Fibroblast of skin of right quadriceps (primary cell): ENCODE data around the gene FLNA.
A peak's percentile ranks its signal among the peaks of the same experiment; 100 is the strongest.
"Not testable (repeated sequence)": the region's sequence is repeated elsewhere in the genome, so short reads cannot be mapped to it uniquely, and the experiment has no call there.

Experiments used
- DNase-seq: peaks from one replicate; pipeline ENCODE4 v3.0.0-alpha.2; 2013

Gene FLNA

DNA sequence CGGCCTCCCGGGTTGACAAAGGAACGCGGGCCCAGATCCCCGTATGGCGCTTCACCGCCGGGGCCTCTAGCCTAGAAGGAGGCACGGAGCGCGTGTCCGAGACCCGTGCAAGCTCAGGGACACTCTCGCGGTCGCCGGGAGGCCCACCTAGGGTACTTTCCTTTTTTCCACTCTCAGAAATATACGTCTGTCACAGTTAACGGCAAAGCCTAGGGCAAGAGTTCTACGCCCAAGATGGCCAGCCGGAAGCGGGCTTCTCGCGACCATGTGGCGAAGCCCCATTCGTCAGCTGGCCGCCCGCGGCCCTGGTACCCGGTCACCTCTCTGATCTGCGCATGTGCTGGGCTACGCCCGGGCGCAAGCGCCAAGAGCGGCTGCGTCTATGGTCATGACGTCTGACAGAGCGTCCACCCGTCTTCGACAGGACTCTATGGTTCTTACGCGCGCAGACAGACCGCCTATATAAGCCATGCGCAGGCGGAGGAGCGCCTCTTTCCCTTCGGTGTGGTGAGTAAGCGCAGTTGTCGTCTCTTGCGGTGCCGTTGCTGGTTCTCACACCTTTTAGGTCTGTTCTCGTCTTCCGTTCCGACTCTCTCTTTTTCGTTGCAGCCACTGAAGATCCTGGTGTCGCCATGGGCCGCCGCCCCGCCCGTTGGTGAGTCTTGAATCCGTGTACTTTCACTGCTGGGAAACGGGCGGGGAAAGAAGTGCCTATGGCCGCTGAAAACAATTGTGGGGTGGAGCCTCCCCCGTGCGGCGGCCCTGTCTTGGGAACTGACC is 23.6 kb upstream of the FLNA start, which contains the start of gene RPL10:
RPL10 (plus strand) TSS at position 490 of the 780 bp plus-strand sequence; CDS start at position 633, 143 bp downstream.
- DNase-seq, result peak; percentile 97

DNA sequence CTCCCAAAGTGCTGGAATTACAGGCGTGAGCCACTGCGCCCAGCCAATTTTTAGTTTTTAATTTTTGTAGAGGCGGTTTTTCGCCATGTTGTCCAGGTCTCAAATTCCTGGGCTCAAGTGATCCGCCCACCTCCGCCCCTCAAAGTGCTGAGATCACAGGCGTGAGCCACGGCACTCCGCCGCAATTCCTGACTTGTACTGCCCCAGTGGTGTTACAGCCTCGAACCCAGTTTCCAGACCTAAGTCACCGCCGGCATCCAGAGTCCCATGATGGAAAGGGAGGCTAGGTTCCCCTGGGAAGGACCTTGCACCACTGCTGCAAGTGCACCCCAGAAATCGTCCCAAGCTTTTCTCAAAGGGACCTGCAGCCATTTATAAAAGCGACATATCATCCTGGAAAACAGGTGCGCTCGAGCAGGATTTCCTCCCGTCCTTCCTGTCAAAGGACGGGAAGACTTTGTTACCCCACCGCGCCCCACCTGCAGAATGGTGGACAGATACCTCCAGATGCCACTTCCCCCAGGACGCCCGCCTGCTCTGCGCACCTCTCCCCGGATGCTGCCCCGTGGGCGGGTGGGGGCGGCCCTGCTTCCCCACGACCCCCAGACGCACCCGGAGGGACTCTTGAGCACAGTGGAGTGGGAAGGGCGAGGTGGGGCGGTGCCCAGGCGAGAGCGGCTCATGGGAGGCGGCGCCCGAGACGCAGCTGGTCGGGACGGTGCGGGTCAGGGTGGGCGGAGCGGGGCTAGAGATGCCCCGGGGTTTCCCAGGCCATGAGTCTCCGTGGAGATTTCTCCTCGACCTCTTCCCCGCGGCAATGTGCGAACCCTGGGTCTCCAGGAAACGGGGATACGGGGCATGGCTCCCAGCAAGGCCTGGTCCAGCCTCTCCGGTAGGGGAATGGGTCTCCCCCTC is 22.8 kb upstream of the FLNA start:
- peak; percentile 60 for DNase-seq

DNA sequence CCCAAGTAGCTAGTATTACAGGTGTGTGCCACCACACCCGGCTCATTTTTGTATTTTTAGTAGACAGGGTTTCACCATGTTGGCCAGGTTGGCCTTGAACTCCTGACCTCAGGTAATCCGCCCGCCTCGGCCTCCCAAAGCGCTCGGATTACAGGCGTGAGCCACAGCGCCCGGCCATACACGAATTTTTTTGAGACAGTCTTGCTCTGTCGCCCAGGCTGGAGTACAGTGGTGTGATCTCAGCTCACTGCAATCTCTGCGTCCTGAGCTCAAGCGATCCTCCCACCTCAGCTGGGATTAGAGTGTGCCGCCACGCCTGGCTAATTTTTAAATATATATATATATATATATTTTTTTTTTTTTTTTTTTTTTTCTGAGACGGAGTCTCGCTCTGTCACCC is 21.9 kb upstream of the FLNA start:
- not testable (repeated sequence) for DNase-seq

DNA sequence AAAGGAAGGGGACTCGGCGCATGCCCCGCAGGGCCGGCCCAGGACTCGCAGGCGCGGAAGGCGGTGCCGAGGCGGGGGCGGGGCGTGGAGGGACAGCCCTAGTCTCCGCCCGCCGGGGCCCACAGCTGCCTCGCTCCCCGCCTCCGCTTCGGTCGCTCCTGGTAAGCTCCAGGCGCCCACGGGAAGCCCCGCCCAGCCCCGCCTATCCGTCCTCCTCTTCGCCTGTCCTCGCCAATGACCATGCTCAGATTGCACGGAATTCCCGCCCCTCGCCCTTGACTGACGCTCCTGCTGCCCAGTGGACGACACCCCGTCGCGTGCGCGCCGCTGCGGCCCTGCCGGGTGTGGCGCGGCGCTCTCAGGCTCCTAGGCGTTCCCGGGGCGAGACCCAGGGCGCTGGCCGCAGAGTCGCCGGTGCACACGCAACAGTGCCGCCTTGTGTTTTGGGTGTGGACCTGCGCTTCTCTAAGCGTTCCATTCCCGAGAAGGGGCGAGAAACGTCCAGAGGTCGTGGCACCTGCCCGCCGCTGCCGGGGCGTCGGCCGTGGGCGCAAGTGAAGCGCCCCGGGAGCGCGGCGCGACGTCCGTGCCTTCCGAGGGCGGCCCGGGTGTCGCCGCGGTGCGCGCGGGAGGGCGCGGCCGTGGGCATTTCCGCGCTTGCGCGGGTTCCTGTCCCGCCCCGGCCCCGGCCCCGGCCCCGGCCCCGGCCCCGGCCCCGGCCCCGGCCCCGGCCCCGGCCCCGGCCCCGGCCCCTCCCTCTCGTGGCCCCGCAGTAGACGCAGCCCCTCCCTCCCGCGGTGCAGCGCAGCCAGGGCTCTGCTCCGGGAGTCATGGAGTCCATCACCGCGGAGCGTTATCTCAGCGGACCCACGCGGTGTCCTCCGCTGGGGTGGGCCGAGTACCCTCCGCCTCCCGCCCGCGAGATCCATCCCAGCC is 15.6 kb upstream of the FLNA start:
- not testable (repeated sequence) for DNase-seq

DNA sequence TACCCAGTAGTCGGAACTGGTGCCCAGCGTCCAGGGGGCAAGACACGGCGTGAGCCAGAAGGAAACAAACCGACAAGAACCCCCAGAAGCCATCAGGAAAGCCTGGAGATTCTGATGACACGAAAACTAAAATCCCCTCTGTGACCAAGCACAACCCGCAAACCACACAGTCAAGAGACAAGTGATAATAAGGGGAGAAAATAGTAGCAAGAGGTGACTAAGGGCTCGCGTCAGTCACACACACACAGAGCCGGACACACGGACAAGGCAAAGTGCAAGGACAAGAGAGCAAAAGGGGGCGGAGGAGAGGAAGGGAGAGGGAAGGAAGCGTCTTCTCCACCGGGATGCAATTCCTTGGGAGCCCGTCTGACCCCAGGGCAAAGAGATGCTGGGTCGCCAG is 14.2 kb upstream of the FLNA start:
- not testable (repeated sequence) for DNase-seq

DNA sequence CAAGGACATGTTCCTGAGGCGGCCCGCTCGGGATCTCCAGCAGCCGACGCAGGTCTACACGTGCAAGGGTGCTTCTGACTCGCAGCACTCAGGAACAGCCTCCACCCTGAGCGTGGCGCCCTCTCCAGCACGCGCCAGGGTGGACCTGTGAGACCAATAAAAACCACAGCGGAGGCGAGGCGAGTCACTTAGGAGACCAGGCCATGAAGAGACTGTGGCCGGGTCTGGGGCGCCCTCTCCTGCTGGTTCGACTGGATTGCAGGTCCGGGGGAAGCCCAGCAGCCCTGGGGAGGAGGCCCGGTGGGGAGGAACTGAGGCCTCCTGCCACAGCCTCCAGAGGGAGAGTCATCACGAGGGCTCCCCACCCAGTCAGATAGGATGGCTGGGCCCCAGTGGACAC is 13.7 kb upstream of the FLNA start:
- DNase-seq, result not testable (repeated sequence)

DNA sequence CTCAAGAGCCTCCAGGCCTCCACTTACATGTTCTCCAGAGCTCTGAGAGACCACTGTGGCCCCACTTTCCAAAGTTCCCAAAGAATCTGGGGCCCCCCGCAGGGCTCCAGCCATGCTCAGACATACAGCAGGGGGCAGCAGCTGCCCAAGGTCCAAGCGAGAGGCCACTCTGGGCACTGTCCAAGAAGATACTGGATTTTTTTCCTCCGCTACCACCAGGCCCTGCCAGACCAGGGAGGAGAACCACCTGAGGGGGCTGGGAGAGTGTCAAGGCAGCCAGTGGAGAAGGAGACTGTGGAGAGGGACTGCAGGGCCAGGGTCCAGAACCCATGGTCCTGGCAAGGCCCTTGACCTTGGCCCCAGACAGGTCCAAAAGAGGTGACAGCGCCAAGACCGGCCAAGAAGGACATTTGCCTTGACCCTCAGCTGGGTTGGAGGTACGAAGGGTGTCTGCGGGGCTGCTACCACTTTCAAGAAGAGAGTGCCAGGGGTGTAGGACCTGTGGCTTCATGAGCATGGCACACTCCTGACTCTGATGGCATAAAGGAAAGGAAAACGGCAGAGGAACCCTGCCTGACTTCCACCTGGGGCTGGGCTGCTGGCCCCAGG is 10.0 kb upstream of the FLNA start:
- no peak for DNase-seq

DNA sequence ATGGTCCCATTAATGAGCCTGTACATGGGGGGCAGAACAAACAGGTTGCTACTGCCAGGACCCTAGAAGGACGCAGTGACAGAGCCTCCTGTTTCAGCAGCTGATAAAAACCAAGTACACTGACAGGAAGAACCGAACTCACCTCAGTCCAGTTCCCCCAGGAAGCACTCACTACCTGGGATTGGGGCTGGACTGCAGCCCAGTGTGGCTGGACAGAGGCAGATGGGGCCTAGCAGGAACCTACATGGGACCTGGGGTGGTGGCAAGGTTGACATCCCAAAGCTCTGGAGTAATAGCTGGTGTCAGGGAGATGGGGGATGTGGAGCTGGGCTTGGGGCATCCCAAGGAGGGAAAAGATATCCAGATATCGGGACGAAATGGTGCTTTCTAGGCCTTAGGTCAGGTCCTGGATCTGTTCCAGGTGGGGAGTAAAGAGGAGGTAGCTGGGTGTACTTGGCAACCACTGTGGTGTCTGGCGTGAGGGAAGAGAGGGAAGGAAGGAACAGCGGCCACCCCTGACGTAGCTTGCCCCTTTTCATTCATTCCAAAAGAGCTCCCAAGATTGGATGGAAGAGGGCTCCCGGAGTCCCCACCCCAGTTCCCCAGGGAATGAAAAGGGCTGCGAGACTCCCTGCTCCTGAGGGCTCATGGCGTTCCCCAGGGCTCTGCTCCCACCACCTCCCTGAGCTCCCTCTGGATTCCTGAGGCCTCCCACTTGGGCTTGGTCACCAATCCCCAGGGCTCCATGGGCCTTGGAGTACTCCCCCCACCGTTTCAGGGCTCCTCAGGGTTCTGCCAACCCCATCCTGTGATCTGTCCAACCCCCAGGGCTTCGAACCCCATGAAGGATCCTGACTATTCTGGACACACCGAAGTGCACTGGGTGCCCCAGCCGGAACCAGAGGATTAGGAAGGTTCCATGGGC is 9.2 kb upstream of the FLNA start:
- DNase-seq, result no peak

DNA sequence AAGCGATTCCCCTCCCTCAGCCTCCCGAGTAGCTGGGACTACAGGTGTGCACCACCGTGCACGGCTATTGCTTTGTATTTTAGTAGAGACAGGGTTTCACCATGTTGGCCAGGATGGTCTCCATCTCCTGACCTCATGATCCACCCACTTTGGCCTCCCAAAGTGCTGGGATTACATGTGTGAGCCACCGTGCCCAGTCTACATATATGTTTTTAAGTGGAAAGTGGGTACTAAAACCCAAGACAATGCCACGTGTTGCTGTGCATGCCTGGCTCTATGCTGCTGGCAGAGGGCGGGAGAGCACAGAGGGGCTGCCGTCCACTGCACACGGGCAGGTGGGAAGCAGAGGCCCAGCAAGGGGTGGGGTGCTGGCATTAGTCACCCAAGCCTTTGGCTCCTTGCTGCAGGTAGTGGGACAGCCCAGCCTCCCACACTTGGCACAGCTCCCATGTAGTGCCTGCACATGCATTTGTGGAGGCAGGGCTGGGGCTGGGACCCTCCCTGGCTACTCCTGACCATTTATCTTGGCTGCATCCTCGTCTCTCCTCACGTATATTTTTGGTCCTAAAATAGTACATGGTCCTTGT is 8.1 kb upstream of the FLNA start:
- DNase-seq, result no peak

DNA sequence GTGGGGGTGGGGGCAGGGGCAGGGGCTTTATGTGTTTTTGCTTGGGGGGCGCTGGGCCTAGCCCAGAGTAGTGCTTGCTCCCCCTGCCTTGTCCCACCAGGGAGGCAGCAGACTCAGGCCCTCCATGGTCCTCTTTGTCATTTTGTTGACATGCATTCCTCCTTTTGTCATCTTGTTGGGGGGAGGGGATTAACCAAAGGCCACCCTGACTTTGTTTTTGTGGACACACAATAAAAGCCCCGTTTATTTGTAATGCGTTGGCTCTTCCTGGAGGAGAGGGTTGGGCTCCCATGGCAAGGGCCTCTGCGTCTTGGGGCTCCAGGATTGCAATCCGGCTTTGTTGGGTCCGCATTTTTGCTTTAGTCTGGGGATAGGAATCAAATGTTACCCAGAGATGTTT is 6.8 kb upstream of the FLNA start:
- DNase-seq, result no peak

DNA sequence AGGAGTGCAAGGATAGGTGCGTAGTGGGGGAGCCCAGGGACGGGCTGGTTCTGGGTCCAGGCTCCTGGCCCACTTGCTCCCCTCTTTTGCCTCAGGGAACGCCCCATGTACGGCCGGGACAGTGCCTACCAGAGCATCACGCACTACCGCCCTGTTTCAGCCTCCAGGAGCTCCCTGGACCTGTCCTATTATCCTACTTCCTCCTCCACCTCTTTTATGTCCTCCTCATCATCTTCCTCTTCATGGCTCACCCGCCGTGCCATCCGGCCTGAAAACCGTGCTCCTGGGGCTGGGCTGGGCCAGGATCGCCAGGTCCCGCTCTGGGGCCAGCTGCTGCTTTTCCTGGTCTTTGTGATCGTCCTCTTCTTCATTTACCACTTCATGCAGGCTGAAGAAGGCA is 6.4 kb upstream of the FLNA start:
- no peak for DNase-seq

DNA sequence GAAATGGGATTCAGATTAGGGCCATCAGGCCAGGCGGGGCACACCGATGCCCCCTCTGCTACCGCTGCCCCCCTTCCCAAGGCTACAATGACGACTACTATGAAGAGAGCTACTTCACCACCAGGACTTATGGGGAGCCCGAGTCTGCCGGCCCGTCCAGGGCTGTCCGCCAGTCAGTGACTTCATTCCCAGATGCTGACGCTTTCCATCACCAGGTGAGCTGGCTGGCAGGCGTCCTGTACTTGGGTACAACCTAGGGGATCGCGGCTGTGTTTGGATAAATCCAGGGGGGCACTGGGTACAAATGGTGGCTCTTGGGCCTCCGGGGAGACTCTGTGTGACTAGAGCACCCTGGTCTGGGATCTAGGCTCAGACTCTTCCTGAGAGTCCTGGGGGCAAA is 5.7 kb upstream of the FLNA start:
- DNase-seq, result no peak

DNA sequence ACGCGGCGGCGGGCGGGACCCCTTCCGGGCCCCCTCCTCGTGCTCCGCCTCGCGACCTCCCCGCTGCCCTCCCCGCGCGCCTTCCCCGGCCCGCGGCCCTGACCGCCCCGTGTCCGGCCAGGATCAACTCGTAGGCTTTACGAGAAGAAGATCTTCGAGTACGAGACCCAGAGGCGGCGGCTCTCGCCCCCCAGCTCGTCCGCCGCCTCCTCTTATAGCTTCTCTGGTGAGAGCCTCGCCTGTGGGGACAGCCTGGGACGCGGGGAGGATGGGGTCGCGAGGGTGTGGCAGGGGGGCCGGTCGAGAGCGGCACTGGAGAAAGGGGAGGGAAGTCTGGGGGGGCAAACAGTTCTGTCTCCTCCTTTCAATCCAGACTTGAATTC is 5.1 kb upstream of the FLNA start:
- no peak for DNase-seq

DNA sequence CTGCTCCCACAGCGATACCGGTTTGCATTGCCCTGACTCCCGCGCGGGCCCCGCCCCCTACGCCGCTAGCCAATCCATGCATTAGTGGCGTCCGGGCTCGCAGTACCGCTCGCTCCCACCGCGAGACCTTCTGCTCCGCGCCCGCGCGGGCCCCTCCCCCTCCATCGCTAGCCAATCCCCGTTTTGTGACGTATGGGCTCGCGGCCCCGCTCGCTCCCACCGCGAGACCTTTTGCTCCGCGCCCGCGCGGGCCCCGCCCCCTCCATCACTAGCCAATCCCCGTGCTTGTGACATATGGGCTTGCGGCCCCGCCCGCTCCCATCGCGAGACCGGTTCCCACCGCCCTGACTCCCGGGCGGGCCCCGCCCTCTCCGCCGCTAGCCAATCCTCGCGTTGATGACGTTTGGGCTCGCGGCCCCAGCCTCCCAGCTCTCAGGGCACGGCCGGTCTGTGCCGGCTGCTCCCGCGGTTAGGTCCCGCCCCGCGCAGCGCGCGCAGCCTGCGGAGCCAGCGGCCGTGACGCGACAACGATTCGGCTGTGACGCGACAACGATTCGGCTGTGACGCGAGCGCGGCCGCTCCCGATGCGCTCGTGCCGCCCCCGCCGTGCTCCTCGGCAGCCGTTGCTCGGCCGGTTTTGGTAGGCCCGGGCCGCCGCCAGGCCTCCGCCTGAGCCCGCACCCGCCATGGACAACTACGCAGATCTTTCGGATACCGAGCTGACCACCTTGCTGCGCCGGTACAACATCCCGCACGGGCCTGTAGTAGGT is 4.5 kb upstream of the FLNA start, which contains the start of gene EMD:
EMD (plus strand) TSS at position 497 of the 770 bp plus-strand sequence; CDS start at position 687, 190 bp downstream.
- DNase-seq, result peak; percentile 98

DNA sequence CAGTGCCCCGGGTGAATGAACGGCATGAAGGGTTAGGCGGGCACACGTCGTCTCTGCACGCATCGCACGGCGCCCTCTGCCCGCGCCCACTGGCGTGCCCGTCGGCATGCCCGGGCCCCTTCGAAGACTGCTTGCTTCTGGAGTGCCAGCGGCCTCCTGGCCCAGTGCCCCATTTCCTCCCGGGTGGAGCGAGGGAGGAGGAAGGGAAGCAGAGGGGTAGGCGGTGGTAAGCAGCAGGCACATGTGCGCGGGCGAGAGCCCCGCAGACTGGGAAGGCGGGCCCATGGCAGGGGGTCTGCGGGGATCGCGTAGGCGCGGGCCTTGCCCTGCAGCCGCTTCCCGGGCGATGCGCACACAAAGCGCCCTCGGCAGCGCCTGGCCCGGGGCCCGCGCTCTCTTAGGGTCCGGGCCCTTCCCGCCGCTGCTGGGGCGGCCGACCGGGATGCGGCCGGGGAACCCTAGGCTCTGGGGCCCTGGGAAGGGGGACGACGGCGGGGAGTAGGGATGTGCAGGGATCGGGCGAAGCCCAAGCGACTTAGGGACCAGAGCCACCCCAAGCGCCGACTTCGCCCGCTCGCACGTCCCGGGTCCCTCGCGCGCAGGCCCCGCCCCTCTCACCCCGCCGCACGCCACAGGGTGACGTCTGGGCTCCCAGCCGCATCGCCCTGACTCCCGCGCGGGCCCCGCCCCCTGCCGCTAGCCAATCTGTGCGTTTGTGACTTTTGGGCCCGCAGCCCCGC is 3.8 kb upstream of the FLNA start:
- DNase-seq, result peak; percentile 48

DNA sequence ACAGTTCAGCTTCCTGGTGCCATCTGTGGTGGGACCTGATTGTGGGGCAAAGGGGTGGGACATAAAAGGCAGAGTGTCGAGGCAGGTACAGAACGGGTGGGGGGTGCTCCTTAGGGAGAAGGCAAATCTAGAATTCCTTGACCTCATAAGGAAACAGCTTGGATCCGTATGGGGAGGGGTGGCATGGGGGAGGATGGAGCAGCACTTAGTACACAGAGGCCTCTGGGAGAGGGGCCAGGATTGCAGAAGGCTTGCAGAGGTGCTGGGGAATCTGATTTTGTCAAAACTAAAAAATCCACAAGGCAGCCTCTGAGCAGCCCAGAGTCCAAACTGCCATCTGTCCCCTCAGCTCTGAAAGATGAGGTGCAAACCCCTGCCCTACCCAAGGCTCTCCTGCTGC is 2.3 kb upstream of the FLNA start:
- DNase-seq, result peak; percentile 41

DNA sequence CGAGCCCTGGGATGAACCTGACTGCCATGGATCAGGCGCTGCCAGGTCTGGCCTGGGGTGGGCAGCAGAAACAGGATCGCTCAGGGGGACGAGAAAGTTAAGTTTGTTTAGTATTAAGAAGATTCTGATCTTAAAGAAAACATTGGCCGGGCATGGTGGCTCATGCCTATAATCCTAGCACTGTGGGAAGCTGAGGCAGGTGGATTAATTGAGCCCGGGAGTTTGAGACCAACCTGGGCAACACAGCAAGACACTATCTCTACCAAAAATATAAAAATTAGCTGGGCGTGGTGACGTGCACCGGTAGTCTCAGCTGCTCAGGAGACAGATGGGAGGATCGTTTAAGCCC is 696 bp upstream of the FLNA start:
- no peak for DNase-seq

DNA sequence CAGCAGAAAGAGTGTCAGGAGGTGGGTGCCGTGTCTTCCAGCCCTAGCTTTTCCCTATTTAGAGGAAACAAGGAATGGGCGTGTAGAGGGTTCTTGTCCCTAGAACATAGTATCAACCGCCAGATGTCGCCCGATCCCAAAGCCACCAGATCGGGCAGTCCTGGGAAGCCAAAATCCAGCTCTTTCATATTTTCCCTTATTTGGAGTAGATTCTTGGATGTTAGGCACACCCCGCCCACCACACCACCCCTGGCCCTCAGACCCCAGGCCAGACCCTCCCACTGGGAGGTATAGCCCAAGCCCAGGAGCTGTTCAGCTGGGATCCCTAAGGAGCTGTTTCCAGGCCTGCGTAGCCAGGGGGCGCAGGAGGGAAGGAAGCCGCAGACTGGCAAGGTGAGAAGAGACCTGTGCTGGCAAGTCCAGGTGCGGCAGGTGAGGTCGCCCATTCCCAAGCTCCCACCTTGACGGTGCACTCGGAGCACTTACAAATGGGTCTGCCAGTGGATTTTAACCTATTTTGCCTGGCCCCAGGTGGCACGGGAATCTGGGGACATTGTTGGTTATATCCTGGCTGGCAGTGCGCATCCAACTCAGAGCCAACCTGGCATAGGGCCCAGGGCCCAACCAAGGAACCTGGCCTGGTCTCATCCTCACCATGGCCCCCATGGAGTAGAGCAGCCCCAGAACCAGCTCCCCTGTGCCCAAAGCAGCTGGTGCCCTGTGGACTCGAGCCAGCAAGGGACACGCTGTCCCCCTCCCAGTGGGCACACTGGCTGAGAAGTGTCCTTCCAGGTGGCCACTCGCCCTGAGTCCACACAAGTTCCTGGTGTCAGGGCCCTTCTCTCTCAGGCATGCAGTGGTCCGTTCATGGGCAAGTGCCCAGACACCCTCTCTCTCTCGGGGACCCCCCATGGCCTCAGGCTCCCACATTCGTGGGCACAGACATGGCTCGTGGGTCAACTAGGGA is 811 bp downstream of the FLNA start:
- DNase-seq, result peak; percentile 92
